NCI-H1105 treated with DMSO at 0.1 percent for 48 hours (cell line): ENCODE results near the gene DCAF11.

ENCODE experiments used
- DNase-seq: peaks from one replicate; lab custom pipeline; 2025; lab: John Stamatoyannopoulos, UW

The DCAF11 gene

GRCh38 chr14:24114532-24115421 is at the start of gene DCAF11, which contains the start of gene NRL:
Gene DCAF11 (plus strand): TSS chr14:24114777. CDS start chr14:24115595, 818 bp downstream.
Gene NRL (minus strand): TSS chr14:24114949. CDS start chr14:24082848, 32,101 bp downstream.
- peak; percentile 100 for DNase-seq

DNA sequence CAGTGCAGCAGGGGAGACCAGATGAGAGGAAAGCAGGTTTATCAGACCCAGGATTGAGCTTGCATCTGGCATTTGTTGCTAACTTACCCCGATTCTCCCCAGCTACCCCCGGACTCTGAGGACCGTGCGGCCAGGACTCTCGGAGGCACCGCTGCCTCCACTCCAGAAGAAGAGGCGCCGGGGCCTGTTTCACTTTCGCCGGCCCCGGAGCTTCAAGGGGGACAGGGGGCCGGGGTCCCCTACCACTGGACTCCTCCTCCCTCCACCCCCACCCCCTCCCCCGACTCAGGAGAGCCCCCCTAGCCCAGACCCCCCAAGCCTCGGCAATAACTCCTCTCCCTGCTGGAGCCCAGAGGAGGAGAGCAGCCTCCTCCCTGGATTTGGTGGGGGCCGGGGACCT is 49.7 kb upstream of the DCAF11 start:
- no peak for DNase-seq

- DNase-seq, result no peak
These were observed 49.2 kb upstream of the DCAF11 start for GRCh38 chr14:24065408-24065807.

GRCh38 chr14:24066496-24067132 is 48.0 kb upstream of the DCAF11 start:
- DNase-seq, result no peak

DNA sequence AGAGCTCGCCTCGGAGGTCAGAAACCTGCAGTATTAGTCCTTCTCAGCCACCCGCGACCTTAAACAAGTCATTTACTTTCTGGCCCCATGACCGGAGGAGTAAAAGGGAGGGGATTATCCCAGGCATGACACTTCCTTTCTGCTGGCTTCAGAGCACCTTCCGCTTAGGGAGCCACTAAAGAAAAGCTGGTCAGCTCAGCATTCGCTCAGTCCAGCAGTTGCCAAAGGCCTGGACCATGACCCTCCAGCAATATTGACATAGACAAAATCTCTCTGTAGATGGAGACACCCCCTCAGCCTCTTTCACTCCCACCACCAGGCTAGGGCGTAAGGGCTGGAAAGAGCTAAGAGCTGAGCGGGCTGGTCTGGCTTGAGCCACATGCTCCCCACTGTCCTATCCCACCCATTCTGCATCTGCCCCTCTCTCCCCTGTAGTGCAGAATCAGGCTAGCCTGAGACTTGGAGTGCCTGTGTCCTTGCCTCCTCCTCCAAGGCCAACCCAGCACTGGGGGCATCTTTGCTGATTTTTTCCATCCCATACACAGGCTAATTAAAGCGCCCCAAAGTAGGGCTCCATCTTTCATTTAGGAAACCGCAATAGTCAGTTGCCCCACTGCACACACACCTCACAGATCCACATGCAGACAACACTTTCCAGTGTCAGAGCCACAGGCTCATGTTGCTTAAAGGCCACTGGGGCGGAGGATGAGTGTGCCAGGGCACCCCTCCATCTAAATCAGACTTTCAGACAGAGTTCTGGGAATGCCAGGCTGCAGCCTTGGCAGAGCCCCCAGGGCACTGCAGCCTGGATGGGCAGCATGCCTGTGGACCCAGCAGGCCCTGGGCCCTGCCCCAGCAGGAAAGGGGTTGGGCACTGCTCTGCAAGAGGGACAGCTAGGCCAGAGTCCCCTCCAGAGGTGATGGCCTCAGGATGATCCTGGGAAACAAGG is 47.2 kb upstream of the DCAF11 start:
- no peak for DNase-seq

GRCh38 chr14:24068711-24069410 is 45.7 kb upstream of the DCAF11 start:
- no peak for DNase-seq

GRCh38 chr14:24069411-24069735 is 45.2 kb upstream of the DCAF11 start:
- no peak for DNase-seq

DNA sequence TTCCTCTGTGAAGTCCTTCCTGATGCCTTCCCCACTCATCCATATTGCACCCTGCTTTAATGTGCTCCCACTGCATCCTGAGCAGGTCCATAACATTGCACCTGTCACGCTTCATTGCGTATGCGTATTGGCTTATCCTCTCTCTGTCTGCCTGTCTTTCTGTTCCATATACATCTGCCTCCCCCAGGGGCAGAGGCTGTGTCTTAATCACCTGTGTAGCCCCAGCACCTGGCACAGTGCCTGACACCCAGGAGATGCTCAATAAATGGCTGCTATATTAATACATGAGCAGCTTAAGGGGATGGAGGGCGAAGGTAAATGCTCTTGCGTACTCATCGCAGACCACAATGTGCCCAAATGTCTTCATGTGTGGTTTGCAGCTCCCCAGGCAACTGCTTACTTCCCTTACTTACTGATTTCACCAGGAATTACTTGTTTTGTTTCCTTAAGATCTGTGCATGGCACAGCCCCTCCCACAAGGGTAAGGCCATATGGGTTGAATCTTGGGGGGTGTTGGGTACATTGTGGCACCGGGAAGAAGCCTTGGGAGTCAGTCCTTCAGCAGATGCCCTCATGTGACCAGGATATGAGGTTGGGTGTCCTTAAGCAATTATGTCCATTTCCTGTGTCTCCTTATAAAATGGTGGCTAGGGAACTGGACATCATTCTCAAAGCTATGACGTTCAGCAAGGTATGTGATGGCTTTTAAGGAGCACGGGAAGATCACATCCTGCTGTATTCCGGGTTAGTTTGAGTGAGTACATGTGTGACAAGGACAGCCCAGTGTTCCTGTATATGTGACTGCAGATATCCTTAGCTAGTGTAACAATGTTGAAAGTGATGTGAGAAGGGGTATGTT is 44.1 kb upstream of the DCAF11 start:
- peak; percentile 15 for DNase-seq

DNA sequence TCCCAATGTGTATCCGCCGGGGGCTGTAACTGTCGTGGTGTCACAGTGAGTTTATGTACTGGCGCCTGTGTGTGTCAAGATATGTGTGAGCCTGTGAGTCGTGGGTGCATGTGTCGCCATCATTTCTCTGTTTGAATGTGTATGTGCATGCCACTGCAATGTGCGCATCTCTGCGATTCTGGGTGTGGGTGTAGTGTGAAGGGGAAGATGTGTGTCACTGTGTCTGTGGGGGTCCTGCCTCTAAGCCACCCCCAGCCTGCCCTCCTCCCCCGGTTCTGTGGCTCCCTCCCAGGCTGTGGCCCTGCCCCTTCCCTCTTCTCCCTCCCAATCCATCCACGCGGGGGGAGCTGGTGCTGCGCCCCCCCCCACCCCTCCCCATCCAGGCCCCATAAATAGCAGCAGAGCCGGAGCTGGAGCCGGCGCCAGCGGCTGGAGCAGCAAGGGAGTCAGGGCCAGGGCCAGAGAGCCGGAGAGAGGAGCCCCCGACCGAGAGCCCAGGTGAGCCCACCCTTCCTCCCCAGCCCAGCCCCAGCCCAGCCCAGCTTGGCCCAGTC is 43.4 kb upstream of the DCAF11 start, which contains the start of gene CPNE6:
TSS of gene CPNE6 (plus strand) at position 419 of the 554 bp plus-strand sequence. CDS start 1,375 bp downstream, outside the sequence.
- DNase-seq, result no peak

DNA sequence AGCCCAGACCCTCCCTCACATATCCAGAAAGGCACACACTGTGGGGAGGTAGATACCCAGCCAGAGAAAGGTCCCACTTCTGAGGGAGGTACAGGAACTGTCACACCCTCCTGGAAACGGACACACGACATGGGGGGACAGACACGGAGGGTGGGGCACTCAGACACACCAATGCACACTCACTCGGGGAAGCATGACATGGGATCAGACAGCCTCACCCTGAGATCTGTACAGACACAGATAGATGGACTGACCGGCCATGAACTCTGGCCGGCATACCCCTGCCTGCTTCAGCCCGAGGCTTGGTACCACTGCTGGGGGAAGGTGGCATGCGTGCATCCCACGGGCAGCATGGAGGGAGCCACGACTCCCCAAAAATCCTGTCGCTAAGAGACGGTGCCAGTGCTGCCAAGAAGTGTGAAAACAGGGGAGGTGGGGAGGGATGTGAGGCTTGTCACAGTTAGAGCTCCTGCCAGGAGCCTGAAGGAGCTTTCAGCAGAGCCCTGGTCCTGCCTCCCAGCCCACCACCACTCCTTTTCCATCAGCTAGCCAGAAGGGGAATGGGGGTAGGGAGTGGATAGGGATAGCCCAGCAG is 42.6 kb upstream of the DCAF11 start:
- no peak for DNase-seq

DNA sequence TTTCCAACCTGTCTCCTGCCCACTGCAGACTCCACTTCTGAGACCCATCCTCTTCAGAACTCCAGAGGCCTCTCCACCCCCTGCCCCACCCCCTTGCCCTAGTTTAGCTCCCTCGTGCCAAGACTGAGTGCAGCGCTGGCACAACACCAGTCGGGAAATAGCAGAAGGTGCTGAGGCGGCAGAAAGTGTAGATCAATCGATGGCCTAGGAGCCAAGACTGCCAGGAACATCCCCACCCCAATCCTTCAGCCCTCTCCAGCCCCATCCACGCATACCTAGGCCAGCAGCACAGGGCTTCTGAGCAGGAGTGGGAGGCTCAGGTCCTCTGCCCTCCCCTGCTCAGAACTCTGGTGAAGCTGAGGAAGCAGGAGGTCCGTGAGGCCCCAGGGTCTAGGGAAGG is 42.1 kb upstream of the DCAF11 start:
- no peak for DNase-seq

DNA sequence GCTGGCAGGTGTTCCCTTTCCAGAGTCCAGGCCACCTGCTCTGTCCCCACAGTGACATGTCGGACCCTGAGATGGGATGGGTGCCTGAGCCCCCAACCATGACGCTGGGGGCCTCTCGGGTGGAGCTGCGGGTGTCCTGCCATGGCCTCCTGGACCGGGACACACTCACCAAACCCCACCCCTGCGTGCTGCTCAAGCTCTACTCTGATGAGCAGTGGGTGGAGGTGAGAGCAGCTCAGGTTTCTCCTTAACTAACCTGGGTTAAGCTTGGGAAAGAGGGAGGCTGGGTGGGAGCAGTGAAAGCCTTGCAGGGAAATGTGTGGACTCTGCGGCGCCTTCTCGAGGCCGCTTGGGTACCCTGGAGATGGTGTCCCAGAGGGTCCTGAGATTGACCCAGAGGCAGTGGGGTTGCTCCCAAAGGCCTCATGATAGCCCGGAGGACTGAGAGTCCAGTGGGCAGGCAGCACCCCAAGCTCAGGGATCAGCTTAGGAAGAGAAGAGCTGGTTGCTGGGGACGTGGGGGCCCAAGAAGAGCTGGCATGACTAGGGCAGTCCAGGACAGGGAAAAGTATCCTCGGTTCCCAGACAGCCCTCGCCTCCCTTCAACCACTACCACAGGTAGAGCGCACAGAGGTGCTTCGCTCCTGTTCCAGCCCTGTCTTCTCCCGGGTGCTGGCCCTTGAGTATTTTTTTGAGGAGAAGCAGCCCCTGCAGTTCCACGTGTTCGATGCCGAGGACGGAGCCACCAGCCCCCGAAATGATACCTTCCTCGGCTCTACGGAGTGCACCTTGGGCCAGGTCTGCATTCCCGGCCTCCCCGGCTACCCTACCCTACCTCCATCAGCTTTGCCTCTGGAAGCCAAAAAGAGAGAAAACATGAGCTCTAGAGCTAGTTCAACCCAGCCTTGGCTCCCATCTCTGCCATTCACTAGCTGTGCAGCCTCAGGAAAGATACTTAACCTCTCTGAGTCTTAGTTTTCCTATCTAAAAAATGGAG is 41.4 kb upstream of the DCAF11 start:
- DNase-seq, result no peak

DNA sequence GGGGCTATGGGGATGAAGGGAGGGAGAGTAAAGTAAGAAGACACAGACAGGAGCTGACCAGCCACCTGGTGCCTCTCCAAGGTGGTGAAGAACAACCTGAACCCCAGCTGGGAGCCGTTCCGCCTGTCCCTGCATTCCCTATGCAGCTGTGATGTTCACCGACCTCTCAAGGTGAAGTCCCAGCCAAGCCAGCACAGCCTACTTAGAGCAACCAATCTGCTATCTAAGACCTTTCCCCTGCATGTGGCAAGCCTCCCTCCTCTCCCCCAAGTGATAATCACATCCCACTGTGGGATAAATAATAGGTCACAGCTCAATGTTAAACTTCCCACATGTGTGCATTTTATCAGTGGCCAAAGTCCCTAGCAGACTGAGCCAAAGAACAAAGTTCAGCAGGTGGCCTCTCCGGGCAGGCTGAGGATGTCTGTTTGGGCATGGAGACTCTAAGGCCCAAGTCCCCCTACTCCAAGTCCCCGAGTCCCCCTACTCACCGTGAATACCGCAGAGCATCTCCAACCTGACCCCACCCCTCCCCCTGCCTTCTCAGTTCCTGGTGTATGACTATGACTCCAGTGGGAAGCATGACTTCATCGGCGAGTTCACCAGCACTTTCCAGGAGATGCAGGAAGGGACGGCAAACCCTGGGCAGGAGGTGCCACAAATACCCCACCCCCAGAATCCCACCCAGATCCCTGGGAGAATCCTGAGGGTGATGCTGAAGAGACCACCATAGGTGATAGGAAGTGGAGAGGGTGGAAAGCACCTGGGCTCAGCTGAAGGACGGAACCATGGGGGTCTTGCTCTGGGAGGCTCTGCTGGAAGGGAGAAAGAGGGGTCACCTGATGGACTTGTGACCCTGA is 39.7 kb upstream of the DCAF11 start:
- DNase-seq, result no peak

GRCh38 chr14:24075485-24076301 is 38.9 kb upstream of the DCAF11 start:
- no peak for DNase-seq

- no peak for DNase-seq
These were observed 38.3 kb upstream of the DCAF11 start for GRCh38 chr14:24076302-24076601.

DNA sequence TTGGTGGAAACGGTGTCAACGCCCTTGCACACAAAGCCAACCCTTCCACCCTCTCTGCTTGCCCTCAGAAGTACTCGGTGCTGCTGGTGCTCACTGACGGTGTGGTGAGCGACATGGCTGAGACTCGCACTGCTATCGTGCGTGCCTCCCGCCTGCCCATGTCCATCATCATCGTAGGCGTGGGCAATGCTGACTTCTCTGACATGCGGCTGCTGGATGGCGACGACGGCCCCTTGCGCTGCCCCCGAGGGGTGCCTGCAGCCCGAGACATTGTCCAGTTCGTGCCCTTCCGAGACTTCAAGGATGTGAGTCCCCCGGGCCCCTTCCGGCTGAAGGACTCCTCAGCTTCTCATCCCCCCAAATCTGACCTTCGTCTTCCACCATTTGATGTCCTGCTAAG is 37.5 kb upstream of the DCAF11 start:
- no peak for DNase-seq

GRCh38 chr14:24078146-24078545 is 36.4 kb upstream of the DCAF11 start:
- no peak for DNase-seq
